HepG2 (cell line): ENCODE results near the gene RNPEPL1. TPM values are rescaled to one million over a fixed set of nuclear protein-coding genes. Genes with fewer than 3 reads are reported as not detected.
A peak's percentile ranks its signal among the peaks of the same experiment; 100 is the strongest.

Experiments
- ATAC-seq: fragments of 200-7000 bp; cut with Tn5 transposase; 3 replicates; pipeline ENCODE4 v1.9.1; 2020; ENCODE audit warnings: mild to moderate bottlenecking, moderate library complexity
- BruUV-seq: library from RNA; stranded (reverse); fragments of 400-500 nt; replicated peaks from 2 replicates; lab custom pipeline; 2021; lab: Mats Ljungman, UMichigan
- CTCF ChIA-PET: fragments of 300-600 bp; formaldehyde crosslinking; extraction: SDS; loops from one replicate; lab custom pipeline; 2021; ENCODE audit warnings: low total read pairs, inconsistent platforms, low intra/inter-chr PET ratio; lab: Yijun Ruan, JAX
- POLR2A ChIA-PET: fragments of 350-600 bp; sonication (Branson Sonifier 250); formaldehyde crosslinking; loops from one replicate; lab custom pipeline; 2020; ENCODE audit warnings: antibody characterized with exemption, inconsistent platforms; lab: Yijun Ruan, JAX
- DNase-seq: peaks from one replicate; pipeline ENCODE4 v3.0.0-alpha.2; 2015; ENCODE audit warnings: low spot score
- FAIRE-seq: peaks from 3 replicates; lab custom pipeline; 2011; peaks lifted over from hg19 to GRCh38; lab: Jason Lieb, UNC
- H2AFZ ChIP-seq: one replicate; pipeline ENCODE4 v1.6.1; 2011; ENCODE audit warnings: low read length, inconsistent platforms
- H3K27ac ChIP-seq: fragments of 300-600 bp; 3 replicates; pipeline ENCODE4 v1.8.0; 2011; ENCODE audit warnings: mixed run types, mild to moderate bottlenecking, mixed read lengths, low read length, inconsistent platforms; ENCODE audit not compliant: insufficient read depth; ENCODE audit errors: extremely low read length
- H3K27me3 ChIP-seq, 2 experiments: fragments of 200-600 bp in 1 of 2; 2 replicates in 1 of 2; 3 replicates in 1 of 2; pipeline versions ENCODE4 v1.6.0 to v1.8.0; 2011; ENCODE audit warnings: low read length in 2 of 2, mild to moderate bottlenecking in 2 of 2, moderate library complexity in 2 of 2, inconsistent platforms in 1 of 2; ENCODE audit not compliant: insufficient read depth in 2 of 2, control insufficient read depth in 1 of 2
- H3K36me3 ChIP-seq, 2 experiments: fragments of 200-600 bp in 1 of 2; replicated peaks in 1 of 2; 2 replicates in 1 of 2; 3 replicates in 1 of 2; pipeline versions ENCODE4 v1.5.1 to v1.8.0; 2011; ENCODE audit warnings: low read length in 2 of 2, inconsistent platforms in 1 of 2; ENCODE audit not compliant: insufficient read depth in 2 of 2, control insufficient read depth in 1 of 2
- H3K4me1 ChIP-seq: 2 replicates; pipeline ENCODE4 v1.5.1; 2012; ENCODE audit warnings: low read length, inconsistent platforms; ENCODE audit not compliant: insufficient read depth
- H3K4me2 ChIP-seq: 2 replicates; pipeline ENCODE4 v1.6.0; 2011; ENCODE audit warnings: low read depth, low read length, inconsistent platforms
- H3K4me3 ChIP-seq, 3 experiments: fragments of 200-600 bp in 1 of 3; sonication (generic), shearing (Covaris generic) in 1 of 3; replicated peaks in 1 of 3; 2 replicates each; pipeline ENCODE4 v1.5.1; 2011 to 2016; ENCODE audit warnings: low read length in 3 of 3, inconsistent platforms in 2 of 3, low read depth in 2 of 3, mild to moderate bottlenecking in 2 of 3, control low read depth in 1 of 3, mixed read lengths in 1 of 3; ENCODE audit not compliant: insufficient read depth in 1 of 3
- H3K79me2 ChIP-seq: one replicate; pipeline ENCODE4 v1.6.1; 2011; ENCODE audit warnings: low read length, inconsistent platforms; ENCODE audit not compliant: insufficient read depth
- H3K9ac ChIP-seq: 2 replicates; pipeline ENCODE4 v1.6.0; 2011; ENCODE audit warnings: mild to moderate bottlenecking, low read depth, low read length, inconsistent platforms; ENCODE audit not compliant: insufficient read depth
- H3K9me3 ChIP-seq: 2 replicates; pipeline ENCODE4 v1.5.1; 2012; ENCODE audit warnings: mild to moderate bottlenecking, low read length
- H4K20me1 ChIP-seq: 2 replicates; pipeline ENCODE4 v1.6.0; 2011; ENCODE audit warnings: inconsistent platforms, mild to moderate bottlenecking, low read length, moderate library complexity; ENCODE audit not compliant: insufficient read depth
- AHR ChIP-seq: IDR thresholded peaks from 2 replicates; pipeline ENCODE4 v1.6.1; 2018; ENCODE audit warnings: missing genetic modification reagents, missing compliant biosample characterization
- MIER3 ChIP-seq: IDR thresholded peaks from 2 replicates; pipeline ENCODE4 v1.6.1; 2016; ENCODE audit warnings: missing compliant biosample characterization, borderline replicate concordance
- NRL ChIP-seq: sonication (generic); formaldehyde crosslinking; IDR thresholded peaks from 2 replicates; pipeline ENCODE4 v1.5.0; 2020; ENCODE audit warnings: missing genetic modification reagents, mild to moderate bottlenecking, moderate library complexity, borderline replicate concordance
- RAD21 ChIP-seq: fragments of 450-650 bp; formaldehyde crosslinking; IDR thresholded peaks from 2 replicates; pipeline ENCODE4 v1.5.0; 2020; ENCODE audit warnings: mild to moderate bottlenecking
- STAG1 ChIP-seq: sonication (generic); formaldehyde crosslinking; IDR thresholded peaks from 2 replicates; pipeline ENCODE4 v1.4.0; 2020; ENCODE audit warnings: missing genetic modification reagents
- WIZ ChIP-seq: sonication (generic); formaldehyde crosslinking; IDR thresholded peaks from 2 replicates; pipeline ENCODE4 v1.5.1; 2020; ENCODE audit warnings: mild to moderate bottlenecking, missing genetic modification reagents
- ZHX2 ChIP-seq, 2 experiments: sonication (generic) in 1 of 2; formaldehyde crosslinking in 1 of 2; IDR thresholded peaks; 2 replicates each; pipeline versions ENCODE4 v1.6.1 to v1.9.0; 2014 to 2022; ENCODE audit warnings: antibody characterized with exemption in 1 of 2, borderline replicate concordance in 1 of 2, inconsistent platforms in 1 of 2, low read depth in 1 of 2, missing genetic modification reagents in 1 of 2
- ZNF350 ChIP-seq: sonication (generic); formaldehyde crosslinking; IDR thresholded peaks from 2 replicates; pipeline ENCODE4 v1.4.0; 2020; ENCODE audit warnings: mild to moderate bottlenecking, low read depth, missing genetic modification reagents, borderline replicate concordance
- ZNF629 ChIP-seq: sonication (generic); formaldehyde crosslinking; conservative IDR thresholded peaks from 2 replicates; pipeline ENCODE4 v1.5.0; 2020; ENCODE audit warnings: missing genetic modification reagents
- WGBS: methylation state at CpG from one replicate; pipeline ENCODE4 v1.1.6; 2017; ENCODE audit warnings: low lambda C conversion rate; 5-methylcytosine and 5-hydroxymethylcytosine counted together
- in situ Hi-C: cut with HindIII; loops from 2 replicates; pipeline ENCODE4 v1.10.0; 2017; ENCODE audit warnings: low pct_unique_long_range_greater_than_20kb; ENCODE audit not compliant: extremely low pct_ligation_motif_present
- intact Hi-C: fragments of 100-400 bp; cut with micrococcal nuclease; formaldehyde crosslinking; loops from one replicate; pipeline ENCODE4 v1.10.0; 2022; ENCODE audit not compliant: unreplicated experiment
- polyA plus RNA-seq, 8 experiments: library from polyadenylated mRNA; depleted of rRNA in 3 of 8; stranded (reverse) in 7 of 8; unstranded in 1 of 8; fragments of >200 nt; fragmentation: Illumina TruSeq in 4 of 8; extraction: Trizol in 4 of 8; gene quantifications; 2 replicates each; pipeline versions ENCODE4 v1.2.1 to v1.2.3, GENCODE V29; 2011 to 2016; ENCODE audit warnings: low read depth in 4 of 8, missing spikeins in 1 of 8, mixed read lengths in 1 of 8; ENCODE audit not compliant: insufficient read depth in 1 of 8
- total RNA-seq, 5 experiments: library from RNA; depleted of rRNA; stranded (reverse); fragments of >200 nt; fragmentation: Illumina TruSeq; extraction: Trizol; gene quantifications; 2 replicates each; pipeline ENCODE4 v1.2.3, GENCODE V29; 2016; ENCODE audit warnings: low read depth in 1 of 5
- TF ChIP-seq, protein P1 (sequence below): IDR thresholded peaks from 2 replicates; pipeline ENCODE4 v1.6.1; 2016
- TF ChIP-seq, protein P2 (sequence below): sonication (generic); formaldehyde crosslinking; IDR thresholded peaks from 2 replicates; pipeline ENCODE4 v1.5.0; 2020; ENCODE audit warnings: mild to moderate bottlenecking, missing genetic modification reagents

RNPEPL1 gene
- total and polyA plus RNA-seq, 2 of the 13 experiments (the other 11 are each of a cell fraction or from before 2014, with no cell fraction given): 13.0 to 18.0 TPM

DNA sequence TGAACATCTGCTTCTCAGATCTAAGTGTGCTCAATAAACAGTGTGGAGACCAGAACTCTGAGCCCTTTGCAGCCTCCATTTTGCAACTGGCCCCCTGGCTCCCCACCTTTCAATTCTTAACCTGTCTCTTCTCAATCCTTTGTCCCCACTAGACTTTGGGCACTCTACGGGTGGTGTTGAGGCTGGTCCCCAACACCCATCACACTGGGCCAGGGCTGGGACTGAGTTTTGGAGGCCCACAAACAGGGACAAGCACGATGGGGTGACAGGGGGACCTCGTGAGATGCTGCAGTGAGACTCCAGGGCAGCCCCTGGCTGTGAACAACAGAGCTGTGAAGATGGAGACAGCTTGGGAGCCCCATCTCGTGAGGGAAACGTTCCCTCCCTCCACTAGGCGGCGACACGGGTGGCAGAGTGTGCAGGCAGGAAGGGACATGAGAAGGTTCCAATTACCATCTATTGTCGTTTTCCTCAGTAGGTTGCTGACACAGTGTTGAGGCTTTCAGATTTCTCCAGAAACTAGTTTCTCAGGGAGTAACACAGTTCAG is 11.7 kb upstream of the RNPEPL1 start:
- H4K20me1 ChIP-seq: no peaks in the 10 kb centered on the region
- intact Hi-C loops: no loop called here
- no peaks in the 10 kb centered on the region for H3K9me3 ChIP-seq
- peaks cover 42% of the 10 kb centered on the region for H3K4me1 ChIP-seq
- BruUV-seq: no TSS peak
- peak; percentile 57 for DNase-seq
- peaks cover 30% of the 10 kb centered on the region for H3K79me2 ChIP-seq
- FAIRE-seq: peak; percentile 60
- peak overlapping the region; percentile 29 for H3K27ac ChIP-seq
- peaks cover 15 to 34% of the 10 kb centered on the region in 2 experiments for H3K36me3 ChIP-seq
- no peak overlapping the region for H3K4me2 ChIP-seq
- H2AFZ ChIP-seq: no peak overlapping the region
- no peak overlapping the region for H3K4me3 ChIP-seq
- ChIA-PET CTCF (no interaction called here), POLR2A (interaction anchor here (1.0 to 2.7 kb wide), 2 partner anchors 9 to 30 kb away, joined by 5 to 12 read pairs; partner anchors contain the start of gene CAPN10)
- H3K27me3 ChIP-seq: no peaks in the 10 kb centered on the region
- WGBS: 57% methylated on average over 9 of the region's 9 CpGs
- peak; percentile 8; the same call in 1 of the 3 replicates for ATAC-seq
- no peak overlapping the region for H3K9ac ChIP-seq
- in situ Hi-C loops: loop anchor here (25.0 kb wide), 1 partner anchor 656 kb away; no protein-coding TSS in a partner anchor
- TF ChIP-seq AHR (CRISPR knock-in tag): no peak
- TF ChIP-seq, protein P1, sequence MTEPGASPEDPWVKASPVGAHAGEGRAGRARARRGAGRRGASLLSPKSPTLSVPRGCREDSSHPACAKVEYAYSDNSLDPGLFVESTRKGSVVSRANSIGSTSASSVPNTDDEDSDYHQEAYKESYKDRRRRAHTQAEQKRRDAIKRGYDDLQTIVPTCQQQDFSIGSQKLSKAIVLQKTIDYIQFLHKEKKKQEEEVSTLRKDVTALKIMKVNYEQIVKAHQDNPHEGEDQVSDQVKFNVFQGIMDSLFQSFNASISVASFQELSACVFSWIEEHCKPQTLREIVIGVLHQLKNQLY: no peak
- no peak for TF ChIP-seq ZNF629
- TF ChIP-seq, protein P2, sequence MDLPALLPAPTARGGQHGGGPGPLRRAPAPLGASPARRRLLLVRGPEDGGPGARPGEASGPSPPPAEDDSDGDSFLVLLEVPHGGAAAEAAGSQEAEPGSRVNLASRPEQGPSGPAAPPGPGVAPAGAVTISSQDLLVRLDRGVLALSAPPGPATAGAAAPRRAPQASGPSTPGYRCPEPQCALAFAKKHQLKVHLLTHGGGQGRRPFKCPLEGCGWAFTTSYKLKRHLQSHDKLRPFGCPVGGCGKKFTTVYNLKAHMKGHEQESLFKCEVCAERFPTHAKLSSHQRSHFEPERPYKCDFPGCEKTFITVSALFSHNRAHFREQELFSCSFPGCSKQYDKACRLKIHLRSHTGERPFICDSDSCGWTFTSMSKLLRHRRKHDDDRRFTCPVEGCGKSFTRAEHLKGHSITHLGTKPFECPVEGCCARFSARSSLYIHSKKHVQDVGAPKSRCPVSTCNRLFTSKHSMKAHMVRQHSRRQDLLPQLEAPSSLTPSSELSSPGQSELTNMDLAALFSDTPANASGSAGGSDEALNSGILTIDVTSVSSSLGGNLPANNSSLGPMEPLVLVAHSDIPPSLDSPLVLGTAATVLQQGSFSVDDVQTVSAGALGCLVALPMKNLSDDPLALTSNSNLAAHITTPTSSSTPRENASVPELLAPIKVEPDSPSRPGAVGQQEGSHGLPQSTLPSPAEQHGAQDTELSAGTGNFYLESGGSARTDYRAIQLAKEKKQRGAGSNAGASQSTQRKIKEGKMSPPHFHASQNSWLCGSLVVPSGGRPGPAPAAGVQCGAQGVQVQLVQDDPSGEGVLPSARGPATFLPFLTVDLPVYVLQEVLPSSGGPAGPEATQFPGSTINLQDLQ: no peak
- TF ChIP-seq ZNF350 (CRISPR knock-in tag): no peak
- no peak for TF ChIP-seq WIZ (CRISPR knock-in tag)
- 0 out of 2 replicates have a peak, but pooled peaks have one; percentile 17 for TF ChIP-seq RAD21 (CRISPR knock-in tag)
- peak; percentile 71; the same call in 1 of the 2 replicates for TF ChIP-seq NRL (CRISPR knock-in tag)
- peak; percentile 50 for TF ChIP-seq STAG1 (CRISPR knock-in tag)
- peak; percentile 31; the same call in 1 of the 2 replicates for TF ChIP-seq MIER3 (CRISPR knock-in tag)
- no peak for TF ChIP-seq ZHX2 (IDR thresholded peaks at IDR 0.05; ENCODE audit: low read depth)
- no peak for TF ChIP-seq ZHX2 (CRISPR knock-in tag; IDR thresholded peaks at IDR 0.05; ENCODE audit: borderline replicate concordance)
